Uterus (tissue), 2 donors: ENCODE results near the gene CIDEB.

Experiments used
- CTCF ChIP-seq, 4 experiments: fragments of 200-600 bp in 2 of 4; fragments of 450-650 bp in 2 of 4; sonication (generic) in 2 of 4; IDR thresholded peaks; one replicate each; pipeline ENCODE4 v1.5.1; 2016 to 2019; ENCODE audit warnings: antibody characterized with exemption in 4 of 4, mild to moderate bottlenecking in 2 of 4, moderate library complexity in 1 of 4
- POLR2A ChIP-seq, 2 donors: fragments of 450-650 bp; IDR thresholded peaks; one replicate each; pipeline ENCODE4 v1.6.1; 2016; ENCODE audit warnings: antibody characterized with exemption in 2 of 2, mild to moderate bottlenecking in 1 of 2, moderate library complexity in 1 of 2

GRCh38 chr14:24260026-24260779, 47.6 kb downstream of the CIDEB start:
- TF ChIP-seq POLR2A (IDR thresholded peaks at IDR 0.05): no peak
- TF ChIP-seq CTCF (IDR thresholded peaks at IDR 0.05): no peak
